GM12891 (cell line): ENCODE results near the gene MAP2K4.

Experiments
- DNase-seq: peaks from one replicate; pipeline ENCODE4 v3.0.0; 2011; ENCODE audit warnings: low spot score; ENCODE audit not compliant: insufficient read length
- FAIRE-seq: peaks from 2 replicates; lab custom pipeline; 2011; peaks lifted over from hg19 to GRCh38; lab: Jason Lieb, UNC
- PAX5 ChIP-seq: IDR thresholded peaks from 2 replicates; pipeline ENCODE4 v1.6.1; 2011; ENCODE audit warnings: low read length, moderate library complexity, mild to moderate bottlenecking; ENCODE audit not compliant: insufficient read depth, severe bottlenecking
- POLR2A ChIP-seq: IDR thresholded peaks from 2 replicates; pipeline ENCODE4 v1.6.1; 2011; ENCODE audit warnings: low read depth, low read length, control low read depth
- POLR2AphosphoS5 ChIP-seq: IDR thresholded peaks from 2 replicates; pipeline ENCODE4 v1.6.1; 2011; ENCODE audit warnings: low read depth, low read length, control low read depth
- POU2F2 ChIP-seq: IDR thresholded peaks from 2 replicates; pipeline ENCODE4 v1.6.1; 2011; ENCODE audit warnings: low read depth, mild to moderate bottlenecking, control low read depth, low read length, moderate library complexity
- SPI1 ChIP-seq: IDR thresholded peaks from 2 replicates; pipeline ENCODE4 v1.6.1; 2011; ENCODE audit warnings: low read depth, low read length, control low read depth
- TAF1 ChIP-seq: IDR thresholded peaks from 2 replicates; pipeline ENCODE4 v1.6.1; 2011; ENCODE audit warnings: low read depth, low read length, control low read depth

Gene MAP2K4

DNA sequence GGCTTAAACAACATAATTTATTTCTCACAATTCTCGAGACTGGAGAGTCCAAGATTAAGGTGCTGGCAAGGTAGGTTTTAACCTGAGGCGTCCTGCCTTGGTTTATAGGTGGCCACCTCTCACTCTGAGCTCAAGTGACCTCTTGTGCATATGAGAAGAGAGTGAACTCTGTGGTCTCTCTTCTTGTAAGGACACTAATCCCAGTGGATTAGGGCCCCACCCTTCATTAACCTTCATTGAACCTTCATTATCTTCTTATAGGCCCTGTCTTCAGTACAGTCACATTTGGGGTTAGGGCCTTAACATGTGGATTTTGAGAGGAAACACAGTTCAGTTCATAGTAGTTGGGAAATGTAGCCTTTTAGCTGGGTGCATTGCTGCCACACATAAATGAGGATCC lies 57.1 kb downstream of the MAP2K4 start:
- TF ChIP-seq PAX5 = no peak
- TF ChIP-seq POLR2AphosphoS5 = no peak
- DNase-seq (no peak), FAIRE-seq (no peak)

DNA sequence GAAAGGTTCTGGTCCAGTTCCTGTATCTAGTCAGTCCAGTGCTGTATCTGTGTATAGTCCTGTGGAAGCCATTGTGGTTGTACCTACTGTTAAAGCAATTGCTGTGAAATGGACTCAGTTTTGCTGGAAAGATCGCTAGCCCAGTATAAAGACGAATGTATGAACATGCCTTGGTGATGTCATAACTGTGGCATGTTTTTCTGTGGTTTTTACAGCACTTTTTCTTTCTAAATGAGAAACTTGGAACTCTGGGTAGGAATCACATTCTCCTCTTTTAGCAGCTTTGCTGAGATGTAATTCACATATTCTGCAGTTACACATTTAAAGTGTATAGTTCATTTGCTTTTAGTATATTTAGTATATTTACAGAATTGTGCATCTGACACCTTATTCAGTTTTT lies 58.1 kb downstream of the MAP2K4 start:
- no peak for TF ChIP-seq TAF1
- no peak for TF ChIP-seq POU2F2
- TF ChIP-seq POLR2AphosphoS5 = no peak
- no peak for TF ChIP-seq PAX5
- TF ChIP-seq POLR2A = no peak
- TF ChIP-seq SPI1 = no peak
- FAIRE-seq = no peak
- no peak for DNase-seq

DNA sequence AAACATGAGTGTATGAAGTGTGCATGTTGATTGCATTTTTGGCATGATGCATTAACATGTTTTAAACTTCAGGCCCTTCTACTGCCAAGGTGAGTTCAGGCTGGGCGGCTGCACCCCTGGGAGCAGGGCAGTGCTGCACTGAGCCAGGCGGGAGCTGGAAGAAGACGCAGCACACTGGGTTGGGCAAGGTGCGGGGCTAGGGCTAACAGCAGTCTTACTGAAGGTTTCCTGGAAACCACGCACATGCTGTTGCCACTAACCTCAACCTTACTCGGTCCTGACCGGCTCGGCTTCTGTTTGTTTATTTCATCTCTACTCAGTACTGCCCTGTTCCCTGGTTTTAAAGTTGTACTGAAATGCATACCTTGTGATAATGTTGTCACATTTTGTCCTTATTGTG lies 61.0 kb downstream of the MAP2K4 start:
- TF ChIP-seq POU2F2 = no peak
- no peak for TF ChIP-seq PAX5
- TF ChIP-seq POLR2AphosphoS5 = no peak
- no peak for TF ChIP-seq TAF1
- TF ChIP-seq SPI1 = no peak
- no peak for TF ChIP-seq POLR2A
- FAIRE-seq (no peak), DNase-seq (no peak)

DNA sequence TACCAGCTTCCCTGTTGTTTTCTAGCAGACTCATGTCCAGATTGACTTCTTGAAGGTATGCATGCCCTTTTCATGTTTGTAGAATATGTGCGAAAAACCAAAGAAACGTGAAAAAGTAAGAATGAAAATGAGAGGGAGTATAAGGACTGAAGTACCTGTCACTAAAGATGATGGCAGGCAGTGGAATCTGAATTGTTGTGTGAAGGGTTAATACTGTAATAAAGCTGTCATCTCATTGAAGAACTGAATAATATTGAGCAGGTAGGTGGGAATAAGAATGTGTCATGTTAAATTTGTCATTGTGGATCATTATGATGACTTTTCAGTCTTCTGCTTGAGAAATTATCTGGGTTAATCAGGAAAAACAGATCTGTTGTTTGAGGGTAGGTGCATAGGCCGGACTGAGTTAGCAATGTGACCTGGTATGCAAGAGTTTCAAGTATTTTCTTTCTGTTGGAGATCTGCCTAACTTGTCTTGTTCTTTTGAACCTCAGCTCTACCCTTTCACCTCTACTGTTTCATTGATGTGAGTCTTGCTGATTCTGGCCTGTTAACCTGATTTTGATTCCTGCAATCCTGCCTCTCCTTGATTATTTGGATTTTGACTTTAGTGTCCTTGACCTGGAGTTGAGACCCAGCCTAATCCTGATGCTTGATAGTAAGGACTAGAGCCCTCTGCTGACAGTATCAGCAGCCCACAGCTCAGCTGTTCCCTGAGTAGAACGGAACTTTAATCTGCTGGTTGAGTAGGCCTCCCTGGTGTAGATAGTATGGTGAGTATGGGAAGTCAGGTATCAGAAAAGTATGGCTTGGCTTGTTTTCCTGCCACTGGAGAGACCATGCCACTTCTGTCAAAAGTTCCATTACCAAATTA lies 64.6 kb downstream of the MAP2K4 start:
- FAIRE-seq (no peak), DNase-seq (no peak)
- TF ChIP-seq POLR2AphosphoS5 (no peak), PAX5 (no peak), TAF1 (no peak), POU2F2 (no peak), POLR2A (no peak), SPI1 (no peak)

DNA sequence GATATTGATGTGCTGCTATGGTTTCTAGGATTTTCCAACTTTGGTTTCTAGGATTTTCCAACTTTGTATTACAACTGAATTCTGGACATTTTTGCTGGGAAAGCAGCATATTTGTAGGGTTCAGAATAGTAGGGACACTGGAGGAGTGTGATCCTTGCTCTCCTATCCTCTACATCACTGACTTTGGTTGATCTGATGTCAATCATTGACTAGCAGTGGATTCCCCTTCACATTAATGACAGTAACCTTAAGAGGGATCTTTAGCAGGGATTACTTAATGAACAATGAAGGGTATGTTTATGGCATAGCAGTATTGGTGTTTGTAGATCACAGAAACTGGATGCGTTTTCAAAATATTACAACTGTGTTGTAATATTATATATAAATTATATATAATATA lies 67.4 kb downstream of the MAP2K4 start:
- FAIRE-seq (no peak), DNase-seq (no peak)
- TF ChIP-seq POLR2AphosphoS5 = no peak
- no peak for TF ChIP-seq POU2F2
- TF ChIP-seq POLR2A = no peak
- no peak for TF ChIP-seq TAF1
- TF ChIP-seq SPI1 = no peak
- TF ChIP-seq PAX5 = no peak

DNA sequence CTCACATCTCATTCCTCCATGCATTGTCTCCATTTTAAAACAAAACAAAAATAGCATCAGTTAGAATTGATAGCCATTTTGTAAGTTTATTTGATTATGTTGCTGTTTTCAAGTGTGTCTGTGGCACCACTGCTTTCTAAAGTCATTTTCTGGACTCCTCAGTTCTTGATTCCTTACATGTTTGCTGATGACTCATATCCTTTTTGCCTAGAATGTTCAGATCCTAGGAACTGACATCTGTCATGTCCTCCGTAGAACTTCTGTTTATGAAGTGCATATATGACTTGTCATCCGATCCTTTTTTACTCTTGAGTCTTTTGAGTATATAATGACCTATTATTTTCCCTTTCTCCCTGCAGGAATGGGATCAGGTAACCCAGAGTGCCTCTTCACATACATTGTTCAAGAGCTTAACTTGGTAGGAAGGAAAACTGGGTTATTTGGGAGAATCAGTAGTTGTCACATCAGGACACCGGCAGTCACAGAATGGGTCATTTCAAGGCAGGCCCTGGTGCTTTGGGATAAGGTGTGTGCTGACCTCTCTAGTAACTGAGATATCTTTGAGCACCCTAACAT lies 69.2 kb downstream of the MAP2K4 start:
- TF ChIP-seq POU2F2 (no peak), POLR2AphosphoS5 (no peak), PAX5 (no peak), TAF1 (no peak), POLR2A (no peak), SPI1 (no peak)

DNA sequence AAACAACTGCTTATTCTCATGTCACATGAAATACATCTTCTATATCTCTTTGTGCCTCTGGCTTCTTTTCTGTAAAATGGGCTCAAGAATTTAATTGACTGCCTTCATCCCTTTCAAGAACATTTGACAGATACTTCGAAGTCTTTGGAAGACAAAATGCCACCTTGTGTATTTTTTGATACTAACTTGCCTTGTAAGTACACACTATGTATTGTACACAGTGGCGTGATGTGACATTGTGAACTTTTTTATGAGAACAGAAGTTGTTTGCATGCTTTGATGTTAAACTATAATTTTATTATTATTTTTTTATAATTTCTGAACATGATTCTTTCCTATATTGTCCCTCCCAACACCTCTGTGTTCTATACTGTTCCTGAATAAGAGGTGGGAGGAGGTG lies 73.7 kb downstream of the MAP2K4 start:
- FAIRE-seq (no peak), DNase-seq (no peak)
- no peak for TF ChIP-seq POU2F2
- no peak for TF ChIP-seq POLR2A
- no peak for TF ChIP-seq POLR2AphosphoS5
- no peak for TF ChIP-seq PAX5
- no peak for TF ChIP-seq TAF1

More for the DNA sequence above, 69.2 kb downstream of the MAP2K4 start:
- DNase-seq (no peak), FAIRE-seq (no peak)

DNA sequence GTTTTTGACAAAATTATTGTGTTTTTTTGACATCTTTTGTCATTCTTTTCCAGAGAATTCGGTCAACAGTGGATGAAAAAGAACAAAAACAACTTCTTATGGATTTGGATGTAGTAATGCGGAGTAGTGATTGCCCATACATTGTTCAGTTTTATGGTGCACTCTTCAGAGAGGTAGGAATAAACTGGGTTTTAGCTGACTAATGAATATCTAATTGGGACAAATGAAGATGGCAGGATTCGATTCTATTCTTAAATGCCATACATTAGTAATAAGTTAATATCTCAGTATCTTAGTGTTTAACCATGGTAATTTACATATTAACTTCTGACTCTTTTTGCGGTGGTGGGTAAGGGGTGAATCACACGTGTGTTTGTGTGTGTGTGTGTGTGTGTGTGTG lies 74.8 kb downstream of the MAP2K4 start:
- TF ChIP-seq POLR2AphosphoS5 (no peak), SPI1 (no peak), POU2F2 (no peak)
- FAIRE-seq = no peak
- no peak for DNase-seq

DNA sequence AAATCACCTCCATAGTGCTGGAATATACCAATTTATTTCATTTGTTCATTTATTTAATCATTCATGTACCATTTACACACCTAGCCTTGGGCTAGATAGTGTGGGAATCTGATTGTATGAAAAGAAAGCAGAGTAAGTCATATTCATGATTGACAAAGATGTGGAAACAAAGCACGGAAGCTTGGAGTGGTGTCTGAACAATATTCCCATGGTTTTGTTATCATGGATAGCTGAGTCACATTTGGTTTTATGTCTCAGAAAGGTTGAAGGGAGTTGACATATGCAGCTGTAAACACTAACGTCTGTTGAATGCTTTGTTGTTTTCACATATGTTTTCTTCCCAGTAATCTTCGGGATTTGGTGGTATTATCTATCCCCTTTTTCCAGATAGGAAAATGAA lies 76.6 kb downstream of the MAP2K4 start:
- FAIRE-seq (no peak), DNase-seq (no peak)
- TF ChIP-seq POLR2AphosphoS5 (no peak), POLR2A (no peak), POU2F2 (no peak), TAF1 (no peak), SPI1 (no peak)

DNA sequence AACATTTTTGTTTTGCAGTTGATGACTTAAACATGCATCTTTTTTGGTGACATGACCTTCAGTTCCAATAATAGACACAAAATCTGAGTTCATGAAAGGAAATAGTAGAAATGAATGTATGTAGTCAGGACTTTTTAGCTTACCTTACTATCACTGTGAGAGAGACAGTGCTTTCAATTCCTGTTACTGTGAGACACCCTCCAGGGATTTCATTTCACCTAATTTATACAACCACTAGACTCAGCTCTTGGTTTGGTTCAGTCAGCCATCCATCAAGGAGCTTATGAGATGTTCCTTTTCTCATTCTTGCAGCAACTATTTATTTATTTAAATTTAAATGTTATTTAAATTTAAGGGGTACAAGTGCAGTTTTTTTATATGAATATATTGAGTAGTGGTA lies 77.9 kb downstream of the MAP2K4 start:
- FAIRE-seq (peak; percentile 33), DNase-seq (peak; percentile 6)
- TF ChIP-seq SPI1 = peak; percentile 81
- TF ChIP-seq PAX5 = no peak
